HL-60 (cell line): ENCODE measurements around the gene GRK5. TPM values are rescaled to one million over a fixed set of nuclear protein-coding genes. Genes with fewer than 3 reads are reported as not detected.

Experiments
- DNase-seq, 2 experiments: peaks; one replicate each; pipeline ENCODE4 v3.0.0-alpha.2; 2010 to 2020; ENCODE audit warnings: low read depth in 1 of 2, low spot score in 1 of 2
- H3K27ac ChIP-seq: fragments of 250-450 bp; sonication (Bioruptor Pico); replicated peaks from 2 replicates; pipeline ENCODE4 v1.5.1; 2020; ENCODE audit warnings: mild to moderate bottlenecking, moderate library complexity
- H3K27me3 ChIP-seq: fragments of 250-450 bp; sonication (Bioruptor Pico); 2 replicates; pipeline ENCODE4 v1.5.1; 2021; ENCODE audit warnings: mild to moderate bottlenecking, moderate library complexity; ENCODE audit not compliant: insufficient read depth, poor library complexity, severe bottlenecking
- H3K4me3 ChIP-seq: replicated peaks from 2 replicates; pipeline ENCODE4 v1.5.1; 2011; ENCODE audit warnings: mild to moderate bottlenecking, control low read depth, low read length; ENCODE audit not compliant: insufficient read depth
- CTCF ChIP-seq: IDR thresholded peaks from one replicate; pipeline ENCODE4 v1.5.1; 2011; ENCODE audit warnings: low read length, control low read depth, inconsistent platforms; ENCODE audit not compliant: insufficient read depth
- GABPA ChIP-seq: IDR thresholded peaks from 2 replicates; pipeline ENCODE4 v1.6.1; 2012; ENCODE audit warnings: low read depth
- POLR2AphosphoS5 ChIP-seq: IDR thresholded peaks from 2 replicates; pipeline ENCODE4 v1.6.1; 2012; ENCODE audit warnings: low read depth
- SPI1 ChIP-seq: IDR thresholded peaks from 2 replicates; pipeline ENCODE4 v1.6.1; 2012; ENCODE audit warnings: low read depth, mild to moderate bottlenecking, borderline replicate concordance
- microRNA-seq: library from miRNA; unstranded; fragments of <30 nt; microRNA quantifications from one replicate; pipeline ENCODE4, GENCODE V29; 2018
- TF ChIP-seq, protein P1 (sequence below): IDR thresholded peaks from 2 replicates; pipeline ENCODE4 v1.6.1; 2012; ENCODE audit warnings: low read depth; ENCODE audit not compliant: insufficient replicate concordance

Gene GRK5

GRCh38 chr10:119503821-119504220, 296.4 kb downstream of the GRK5 start:
- TF ChIP-seq GABPA (no peak), CTCF (no peak), POLR2AphosphoS5 (no peak), SPI1 (no peak)
- TF ChIP-seq, protein P1, sequence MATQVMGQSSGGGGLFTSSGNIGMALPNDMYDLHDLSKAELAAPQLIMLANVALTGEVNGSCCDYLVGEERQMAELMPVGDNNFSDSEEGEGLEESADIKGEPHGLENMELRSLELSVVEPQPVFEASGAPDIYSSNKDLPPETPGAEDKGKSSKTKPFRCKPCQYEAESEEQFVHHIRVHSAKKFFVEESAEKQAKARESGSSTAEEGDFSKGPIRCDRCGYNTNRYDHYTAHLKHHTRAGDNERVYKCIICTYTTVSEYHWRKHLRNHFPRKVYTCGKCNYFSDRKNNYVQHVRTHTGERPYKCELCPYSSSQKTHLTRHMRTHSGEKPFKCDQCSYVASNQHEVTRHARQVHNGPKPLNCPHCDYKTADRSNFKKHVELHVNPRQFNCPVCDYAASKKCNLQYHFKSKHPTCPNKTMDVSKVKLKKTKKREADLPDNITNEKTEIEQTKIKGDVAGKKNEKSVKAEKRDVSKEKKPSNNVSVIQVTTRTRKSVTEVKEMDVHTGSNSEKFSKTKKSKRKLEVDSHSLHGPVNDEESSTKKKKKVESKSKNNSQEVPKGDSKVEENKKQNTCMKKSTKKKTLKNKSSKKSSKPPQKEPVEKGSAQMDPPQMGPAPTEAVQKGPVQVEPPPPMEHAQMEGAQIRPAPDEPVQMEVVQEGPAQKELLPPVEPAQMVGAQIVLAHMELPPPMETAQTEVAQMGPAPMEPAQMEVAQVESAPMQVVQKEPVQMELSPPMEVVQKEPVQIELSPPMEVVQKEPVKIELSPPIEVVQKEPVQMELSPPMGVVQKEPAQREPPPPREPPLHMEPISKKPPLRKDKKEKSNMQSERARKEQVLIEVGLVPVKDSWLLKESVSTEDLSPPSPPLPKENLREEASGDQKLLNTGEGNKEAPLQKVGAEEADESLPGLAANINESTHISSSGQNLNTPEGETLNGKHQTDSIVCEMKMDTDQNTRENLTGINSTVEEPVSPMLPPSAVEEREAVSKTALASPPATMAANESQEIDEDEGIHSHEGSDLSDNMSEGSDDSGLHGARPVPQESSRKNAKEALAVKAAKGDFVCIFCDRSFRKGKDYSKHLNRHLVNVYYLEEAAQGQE: no peak
- H3K27me3 ChIP-seq: no peaks in the 10 kb centered on the region
- H3K4me3 ChIP-seq: no peak overlapping the region
- no peak for DNase-seq
- no peak overlapping the region for H3K27ac ChIP-seq

GRCh38 chr10:119504651-119505050, 297.3 kb downstream of the GRK5 start:
- no peak overlapping the region for H3K27ac ChIP-seq
- TF ChIP-seq, protein P1: no peak
- TF ChIP-seq SPI1 (no peak), GABPA (no peak), CTCF (no peak), POLR2AphosphoS5 (no peak)

GRCh38 chr10:119505131-119505551, 297.8 kb downstream of the GRK5 start:
- TF ChIP-seq GABPA (no peak), SPI1 (no peak), POLR2AphosphoS5 (no peak), CTCF (no peak)
- TF ChIP-seq, protein P1: no peak
- Histone ChIP-seq H3K4me3 (no peak overlapping the region), H3K27me3 (no peaks in the 10 kb centered on the region), H3K27ac (no peak overlapping the region)
- DNase-seq: no peak

More at GRCh38 chr10:119504651-119505050, 297.3 kb downstream of the GRK5 start:
- Histone ChIP-seq H3K27me3 (no peaks in the 10 kb centered on the region), H3K4me3 (no peak overlapping the region)
- DNase-seq: no peak

Small RNA genes lying within 50 kb of the gene (microRNA-seq; reads per million reads assigned to microRNA genes)
- not detected for gene MIR4681
